ENCODE measurements around the gene LTBP1. TPM values are rescaled to one million over a fixed set of nuclear protein-coding genes. Genes with fewer than 3 reads are reported as not detected.

The LTBP1 gene
- total RNA-seq, 4 donors from 2014 or later, result 3.8 to 20.8 (median 11.3) TPM

DNA sequence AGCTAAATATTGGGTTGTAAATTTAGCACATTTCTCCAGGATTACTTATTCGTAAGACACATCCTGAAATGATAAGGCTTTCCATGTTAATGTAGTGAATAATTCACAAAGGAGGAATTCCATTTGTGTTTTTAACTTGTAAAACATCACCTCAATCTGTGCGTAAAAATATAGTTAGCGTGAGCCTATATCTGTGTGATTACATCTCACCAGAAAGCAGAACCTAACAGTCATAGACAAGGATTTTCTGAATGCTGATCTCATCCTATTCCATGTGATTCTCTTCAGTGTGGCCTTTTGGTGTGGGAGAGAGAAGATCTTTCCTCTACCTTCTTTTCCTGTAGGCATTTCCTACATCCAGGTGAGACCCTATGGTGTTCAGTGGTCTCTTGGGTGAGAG is 266.5 kb downstream of the LTBP1 start:
- intact Hi-C loops (cut with DNase I; ENCODE audit: low total_unique reads), result no loop called here
- 93 to 98% methylated on average over 3 of the region's 3 CpGs for WGBS, 2 donors
- H3K4me3 ChIP-seq (ENCODE audit: low read depth, poor library complexity, severe bottlenecking), result no peak overlapping the region
- no peak for TF ChIP-seq POLR2A (IDR thresholded peaks at IDR 0.05)
- TF ChIP-seq, protein P1, sequence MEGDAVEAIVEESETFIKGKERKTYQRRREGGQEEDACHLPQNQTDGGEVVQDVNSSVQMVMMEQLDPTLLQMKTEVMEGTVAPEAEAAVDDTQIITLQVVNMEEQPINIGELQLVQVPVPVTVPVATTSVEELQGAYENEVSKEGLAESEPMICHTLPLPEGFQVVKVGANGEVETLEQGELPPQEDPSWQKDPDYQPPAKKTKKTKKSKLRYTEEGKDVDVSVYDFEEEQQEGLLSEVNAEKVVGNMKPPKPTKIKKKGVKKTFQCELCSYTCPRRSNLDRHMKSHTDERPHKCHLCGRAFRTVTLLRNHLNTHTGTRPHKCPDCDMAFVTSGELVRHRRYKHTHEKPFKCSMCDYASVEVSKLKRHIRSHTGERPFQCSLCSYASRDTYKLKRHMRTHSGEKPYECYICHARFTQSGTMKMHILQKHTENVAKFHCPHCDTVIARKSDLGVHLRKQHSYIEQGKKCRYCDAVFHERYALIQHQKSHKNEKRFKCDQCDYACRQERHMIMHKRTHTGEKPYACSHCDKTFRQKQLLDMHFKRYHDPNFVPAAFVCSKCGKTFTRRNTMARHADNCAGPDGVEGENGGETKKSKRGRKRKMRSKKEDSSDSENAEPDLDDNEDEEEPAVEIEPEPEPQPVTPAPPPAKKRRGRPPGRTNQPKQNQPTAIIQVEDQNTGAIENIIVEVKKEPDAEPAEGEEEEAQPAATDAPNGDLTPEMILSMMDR (IDR thresholded peaks at IDR 0.05), result no peak
- DNase-seq (ENCODE audit: low spot score in 2 of 2), result no peak

DNA sequence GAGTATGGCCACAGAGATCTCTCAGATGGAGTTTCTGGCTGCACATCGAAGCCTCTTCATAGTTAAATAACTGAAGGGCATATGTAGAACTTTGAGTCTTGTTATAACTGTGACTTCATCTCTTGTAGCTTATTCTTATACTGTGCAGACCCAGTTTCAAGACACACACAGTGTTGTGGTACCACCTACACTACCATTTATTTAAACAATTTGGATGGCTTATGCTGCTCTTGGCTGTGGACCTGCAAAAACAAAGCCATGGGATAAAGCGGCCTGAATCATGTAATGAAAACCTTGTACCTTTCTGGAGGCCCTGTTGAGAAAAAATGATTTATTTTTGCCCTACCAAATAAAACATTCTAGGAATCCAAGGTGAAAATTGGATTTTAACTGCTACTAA is 266.9 kb downstream of the LTBP1 start:
- no peak for DNase-seq (ENCODE audit: low spot score in 2 of 2)
- TF ChIP-seq, protein P1 (IDR thresholded peaks at IDR 0.05), result no peak
- no peak for TF ChIP-seq POLR2A (IDR thresholded peaks at IDR 0.05)
- intact Hi-C loops (cut with DNase I; ENCODE audit: low total_unique reads), result no loop called here
- H3K4me3 ChIP-seq (ENCODE audit: low read depth, poor library complexity, severe bottlenecking), result no peak overlapping the region
- 84 to 87% methylated on average over 2 of the region's 2 CpGs for WGBS, 2 donors

DNA sequence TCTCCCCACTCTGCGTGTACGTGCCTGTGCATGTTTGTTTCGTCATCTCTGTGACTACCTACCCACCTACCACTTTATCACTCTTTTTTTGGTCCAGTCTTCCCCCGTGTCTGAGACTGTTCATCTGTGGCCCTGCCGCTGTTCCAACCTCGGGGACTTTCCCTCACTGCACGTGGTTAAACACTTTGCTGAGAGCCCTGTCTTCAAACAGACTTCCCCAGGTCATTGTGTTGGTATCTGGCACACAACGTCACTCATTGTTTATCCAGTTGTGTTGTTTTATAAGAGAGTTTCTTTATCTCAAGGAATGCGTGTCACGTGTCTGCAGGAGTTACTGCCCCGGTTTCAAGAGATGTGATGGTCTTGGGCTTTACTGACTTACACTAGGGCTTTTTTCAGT is 267.7 kb downstream of the LTBP1 start:
- no peak for DNase-seq (ENCODE audit: low spot score in 2 of 2)
- H3K4me3 ChIP-seq (ENCODE audit: low read depth, poor library complexity, severe bottlenecking), result no peak overlapping the region
- TF ChIP-seq, protein P1 (IDR thresholded peaks at IDR 0.05), result no peak
- TF ChIP-seq POLR2A (IDR thresholded peaks at IDR 0.05), result no peak
- WGBS, 2 donors, result 76 to 79% methylated on average over 11 of the region's 11 CpGs
- intact Hi-C loops (cut with DNase I; ENCODE audit: low total_unique reads), result no loop called here

DNA sequence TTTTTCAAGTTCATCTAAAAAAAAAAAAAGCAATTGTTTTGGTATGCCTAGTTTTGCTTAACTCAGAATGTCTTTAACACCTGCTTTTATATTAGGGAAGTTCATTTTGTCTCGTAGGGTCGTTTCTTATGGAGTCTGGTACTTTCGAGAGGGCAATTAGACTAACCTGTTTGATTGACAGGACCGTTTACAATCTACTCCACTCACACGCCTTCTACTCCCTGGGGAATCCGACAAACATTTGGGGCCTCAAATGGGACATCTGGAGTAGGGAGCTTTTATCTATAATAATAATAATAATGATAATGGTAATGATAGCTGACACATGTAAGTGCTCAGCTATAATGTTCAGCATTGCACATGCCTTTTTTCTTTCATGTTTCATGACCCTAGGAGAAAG is 268.1 kb downstream of the LTBP1 start:
- DNase-seq (ENCODE audit: low spot score in 2 of 2), result no peak
- TF ChIP-seq, protein P1 (IDR thresholded peaks at IDR 0.05), result no peak
- no peak for TF ChIP-seq POLR2A (IDR thresholded peaks at IDR 0.05)
- WGBS, 2 donors, result 64 to 82% methylated on average over 6 of the region's 6 CpGs
- H3K4me3 ChIP-seq (ENCODE audit: low read depth, poor library complexity, severe bottlenecking), result no peak overlapping the region
- intact Hi-C loops (cut with DNase I; ENCODE audit: low total_unique reads), result no loop called here

DNA sequence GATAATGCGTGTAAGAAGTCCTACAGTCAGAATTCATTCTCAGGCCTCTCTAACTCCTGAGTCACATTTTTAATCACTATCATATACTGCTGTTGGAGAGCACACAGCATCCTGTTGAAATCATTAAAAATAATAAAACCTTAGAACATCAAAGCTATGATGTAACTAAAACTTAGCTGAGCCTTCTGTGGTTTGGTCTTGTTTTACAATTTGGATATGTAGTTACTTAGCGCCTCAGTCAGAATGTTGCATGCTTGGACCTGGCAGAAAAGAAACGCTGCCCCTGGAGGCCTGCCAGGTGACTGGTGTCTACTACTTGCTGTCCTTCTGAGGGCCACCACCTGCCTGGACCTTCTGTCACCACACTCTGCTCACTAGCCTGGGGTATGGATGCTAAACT is 268.5 kb downstream of the LTBP1 start:
- intact Hi-C loops (cut with DNase I; ENCODE audit: low total_unique reads), result no loop called here

DNA sequence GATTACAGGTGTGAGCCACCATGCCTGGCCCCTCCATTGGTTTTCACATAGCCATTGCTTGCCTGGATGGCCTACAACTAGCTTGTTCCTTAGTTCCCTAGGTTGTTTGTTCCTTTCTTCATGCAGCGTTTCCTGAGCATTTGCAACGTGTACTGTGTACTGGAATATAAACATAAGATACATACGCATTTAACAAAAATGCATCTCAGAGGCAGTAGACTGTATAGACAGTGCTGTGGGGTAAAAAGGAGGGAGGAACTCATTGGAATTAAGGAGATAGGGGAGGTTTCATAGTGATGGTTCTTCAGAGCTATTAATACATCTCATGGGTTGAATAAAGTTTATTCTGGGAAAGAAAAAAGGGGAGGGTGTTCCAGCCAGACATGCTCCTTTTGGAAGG is 269.2 kb downstream of the LTBP1 start:
- TF ChIP-seq, protein P1 (IDR thresholded peaks at IDR 0.05), result no peak
- TF ChIP-seq POLR2A (IDR thresholded peaks at IDR 0.05), result no peak
- DNase-seq (ENCODE audit: low spot score in 2 of 2), result no peak
- H3K4me3 ChIP-seq (ENCODE audit: low read depth, poor library complexity, severe bottlenecking), result no peak overlapping the region
- 91 to 97% methylated on average over 3 of the region's 3 CpGs for WGBS, 2 donors
- intact Hi-C loops (cut with DNase I; ENCODE audit: low total_unique reads), result no loop called here

More for the DNA sequence above, 268.5 kb downstream of the LTBP1 start:
- no peak for DNase-seq (ENCODE audit: low spot score in 2 of 2)
- H3K4me3 ChIP-seq (ENCODE audit: low read depth, poor library complexity, severe bottlenecking), result no peak overlapping the region
- 46 to 58% methylated on average over 3 of the region's 3 CpGs for WGBS, 2 donors
- TF ChIP-seq, protein P1 (IDR thresholded peaks at IDR 0.05), result no peak
- TF ChIP-seq POLR2A (IDR thresholded peaks at IDR 0.05), result no peak

Measured in lower leg skin (tissue), 4 donors.